Lung microvascular endothelial cell (primary cell): ENCODE data around the gene TMEM218. TPM values are rescaled to one million over a fixed set of nuclear protein-coding genes. Genes with fewer than 3 reads are reported as not detected.

Source experiments
- DNase-seq, 2 donors: peaks; one replicate each; pipeline versions ENCODE4 v3.0.0 to v3.0.0-alpha.2; 2010; ENCODE audit warnings: low read depth in 2 of 2
- total RNA-seq: library from RNA; depleted of rRNA; stranded (reverse); fragments of >200 nt; gene quantifications from 2 replicates; pipeline ENCODE4 v1.2.1, GENCODE V29; 2014

Gene TMEM218
- 14.4 and 17.9 TPM in 2 replicates for total RNA-seq

DNA sequence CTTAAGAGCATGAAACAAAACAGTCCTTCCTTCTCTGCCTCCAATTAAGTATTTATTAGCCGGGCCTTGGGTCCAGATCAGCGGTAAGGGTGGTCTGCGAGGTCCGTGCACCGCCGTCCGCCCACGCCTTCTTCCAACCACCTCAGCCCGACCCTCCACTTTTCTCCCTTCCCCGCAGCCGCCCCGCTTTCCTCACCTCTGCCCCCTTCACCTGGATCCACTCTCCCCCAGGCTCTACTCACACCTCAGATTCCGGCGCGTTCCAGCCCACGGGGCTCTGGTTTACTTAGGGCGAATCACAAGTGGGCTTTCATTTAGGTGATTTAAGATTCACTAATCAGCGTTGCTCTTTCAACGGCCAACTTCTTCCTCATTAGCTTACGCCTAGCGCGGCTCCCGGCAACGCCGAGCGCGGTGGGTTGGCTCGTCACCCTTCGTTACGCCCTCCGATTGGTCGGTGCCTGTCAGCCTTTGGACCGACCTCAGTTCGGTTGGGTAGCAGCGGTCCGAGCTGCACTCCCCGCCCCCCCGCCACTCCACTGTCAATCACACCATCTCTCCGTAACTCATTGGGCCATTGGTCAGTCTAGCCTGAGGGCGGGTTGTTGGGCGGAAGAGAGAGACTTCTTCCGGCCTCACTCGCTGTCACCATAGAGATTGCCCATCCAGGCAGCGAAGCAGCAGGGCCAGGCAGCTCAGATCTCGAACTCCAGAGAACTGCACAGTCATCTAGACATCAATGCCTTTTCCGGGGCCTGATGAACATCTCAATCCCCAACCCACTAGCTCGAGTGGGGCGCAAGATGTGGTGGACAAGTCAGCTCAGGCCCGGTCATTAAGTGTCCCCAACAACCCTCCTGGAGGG lies at the start of gene TMEM218:
TSS of gene TMEM218 (minus strand) at position 284 of the 865 bp plus-strand sequence. CDS start 9,385 bp downstream, outside the sequence.
- peak; percentile 100 for DNase-seq

DNA sequence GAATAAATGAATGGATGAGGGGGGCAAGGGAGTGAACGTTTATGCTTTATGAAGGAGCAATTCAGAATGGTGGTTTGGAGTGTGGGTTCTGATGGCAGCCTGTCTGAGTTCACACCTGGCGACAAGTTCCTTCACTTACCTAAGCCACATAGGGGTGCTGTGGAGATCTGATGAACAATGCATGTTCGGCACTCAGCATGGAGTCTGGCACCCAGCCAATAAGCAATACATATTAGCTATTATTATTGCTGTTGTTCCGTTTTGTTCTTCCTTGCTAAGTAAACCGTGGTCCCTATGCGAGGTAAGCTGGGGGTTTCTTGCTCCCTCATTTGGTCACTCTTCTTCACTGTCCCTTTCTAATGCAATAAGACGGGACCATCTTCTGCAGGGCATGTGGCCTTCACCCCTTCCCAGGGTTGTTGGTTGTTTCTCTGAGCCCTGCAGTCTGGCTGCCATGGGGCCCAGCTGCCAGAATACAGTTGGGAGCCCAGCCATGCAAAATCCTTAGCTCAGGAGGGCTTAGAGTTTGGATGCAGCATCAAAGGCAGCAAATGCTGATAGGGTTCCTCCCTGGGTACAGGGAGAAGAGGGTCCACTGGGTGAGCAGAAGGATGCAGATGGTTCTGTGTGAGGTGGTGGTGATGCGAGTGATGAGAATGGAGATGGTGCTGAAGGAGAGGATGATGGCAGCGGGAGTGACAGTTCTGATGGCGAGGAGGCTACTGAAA lies 46.7 kb upstream of the TMEM218 start:
- DNase-seq: peak in 1 of 2 donors; percentile 4

DNA sequence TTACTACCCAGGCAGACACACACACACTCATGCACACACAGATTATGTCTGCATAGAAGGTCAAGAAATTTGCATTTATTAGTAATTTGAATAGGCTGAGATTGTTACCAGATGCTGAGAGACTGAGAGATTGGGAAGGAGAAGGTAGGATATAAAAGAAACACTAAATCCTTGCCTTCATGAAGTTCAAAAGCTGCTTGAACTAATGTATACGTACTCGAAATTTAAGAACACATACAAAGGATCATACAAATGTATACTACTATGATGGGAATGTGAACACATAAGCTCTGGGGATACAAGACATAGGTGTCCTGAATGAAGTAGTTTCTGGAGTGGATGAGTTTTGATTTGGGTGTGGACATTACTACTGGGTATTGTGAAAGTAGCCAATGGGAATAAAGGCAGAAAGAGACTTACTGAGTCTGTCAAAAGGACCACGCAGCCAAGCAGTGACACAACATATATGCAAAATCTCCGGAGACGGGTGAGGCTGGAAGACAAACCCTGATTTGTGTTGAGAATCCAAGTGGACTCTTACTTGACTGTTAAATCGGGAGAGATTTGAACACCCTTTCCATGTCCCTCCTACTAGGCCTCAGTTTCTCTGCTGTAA lies 45.8 kb upstream of the TMEM218 start:
- DNase-seq: no peak

DNA sequence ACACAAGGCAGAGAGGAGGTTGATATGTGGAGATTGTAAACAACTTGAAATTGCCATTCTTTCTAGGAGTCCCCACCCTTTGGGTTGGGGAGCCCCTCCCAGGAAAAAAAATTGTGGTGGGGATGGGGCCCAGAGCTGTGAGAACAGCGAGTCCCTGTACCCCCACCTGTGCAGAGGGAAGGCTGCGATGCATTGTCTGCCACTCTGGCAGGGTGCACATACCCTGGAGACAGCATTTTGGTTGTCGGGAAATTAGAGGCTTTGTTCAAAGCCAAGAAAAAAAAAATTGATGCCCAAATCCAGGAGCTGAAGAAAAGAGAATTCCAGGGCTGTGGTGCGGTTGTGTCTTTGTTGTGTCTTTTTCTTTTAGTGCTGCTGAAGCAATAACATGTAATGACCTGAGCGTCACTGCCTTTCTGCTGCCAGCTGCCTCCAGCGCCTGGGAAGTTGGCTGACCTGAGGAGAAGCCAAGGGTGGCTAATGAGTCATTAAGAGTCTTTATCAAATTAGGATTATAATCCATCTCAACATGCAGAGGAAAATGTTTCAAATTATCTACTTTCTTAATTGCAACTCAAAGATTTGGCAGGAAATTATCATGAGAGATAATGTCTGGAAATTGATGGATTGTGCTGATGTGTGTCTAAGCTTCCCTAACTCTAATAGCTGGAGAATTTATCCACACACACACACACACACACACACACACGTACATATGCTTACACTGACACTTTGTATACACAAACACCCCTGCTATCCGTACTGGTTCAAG lies 45.1 kb upstream of the TMEM218 start:
- no peak for DNase-seq

DNA sequence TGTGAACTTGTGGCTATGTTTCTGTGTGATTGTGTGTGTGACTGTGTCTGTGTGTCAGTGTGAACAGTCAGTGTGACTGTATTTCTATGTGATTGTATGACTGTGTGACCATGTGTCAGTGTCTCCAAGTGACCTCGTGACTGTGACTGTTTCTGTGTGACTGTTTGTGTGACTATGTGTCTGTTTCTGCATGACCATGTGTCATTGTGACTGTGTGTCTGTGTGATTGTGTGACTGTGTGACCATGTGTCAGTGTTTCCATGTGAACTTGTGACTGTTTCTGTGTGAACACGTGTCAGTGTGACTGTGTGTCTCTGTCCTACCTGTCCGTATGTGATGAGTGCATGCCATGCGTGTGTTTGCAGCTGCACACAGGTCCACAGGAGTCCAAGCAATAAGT lies 44.3 kb upstream of the TMEM218 start:
- no peak for DNase-seq

DNA sequence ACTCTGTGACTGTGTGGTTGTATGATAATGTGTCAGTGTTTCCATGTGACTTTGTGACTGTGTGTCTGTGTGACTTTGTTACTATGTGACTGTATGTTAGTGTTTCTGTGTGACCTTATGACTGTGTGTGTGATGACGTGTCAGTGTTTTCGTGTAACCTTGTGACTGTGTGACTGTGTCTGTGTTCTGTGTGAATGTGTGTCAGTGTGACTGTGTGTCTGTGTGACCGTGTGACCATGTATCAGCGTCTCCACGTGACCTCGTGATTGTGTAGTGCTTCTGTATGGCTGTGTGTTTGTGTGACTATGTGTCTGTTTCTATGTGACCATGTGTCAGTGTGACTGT lies 43.6 kb upstream of the TMEM218 start:
- no peak for DNase-seq

DNA sequence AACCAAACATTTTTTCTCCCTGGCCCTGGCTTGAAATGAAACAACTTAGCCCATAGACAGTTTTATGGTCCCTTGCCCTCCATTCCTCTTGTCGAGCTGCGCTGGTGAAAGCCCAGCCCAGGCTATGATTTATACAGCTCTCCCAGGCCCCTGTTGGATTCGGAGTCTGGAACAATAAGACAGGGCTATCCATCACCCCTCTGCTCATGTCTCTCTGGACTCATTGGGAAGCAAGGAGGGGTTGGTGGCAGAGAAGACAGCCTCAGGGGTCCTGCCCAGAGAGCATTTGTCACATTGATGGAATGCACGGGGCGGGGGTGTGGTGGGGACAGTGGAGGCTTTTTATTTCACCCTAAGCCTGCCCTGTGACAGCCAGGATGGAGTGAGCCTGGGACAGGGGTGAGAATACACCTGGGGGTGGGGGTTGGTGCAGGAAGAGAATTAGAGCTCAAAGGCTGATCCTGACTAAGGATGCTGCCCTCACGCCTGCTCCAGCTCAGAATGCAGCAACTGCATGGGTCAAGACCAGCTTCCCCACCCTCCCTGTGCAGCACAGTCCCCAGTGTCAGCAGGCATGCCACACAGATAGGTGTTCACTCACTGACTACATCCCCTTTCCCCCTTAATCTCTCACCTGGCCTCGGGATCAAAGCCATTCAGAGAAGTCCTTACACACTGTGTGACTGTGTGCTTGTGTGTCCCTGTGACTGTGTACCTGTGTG lies 43.1 kb upstream of the TMEM218 start:
- DNase-seq: no peak

DNA sequence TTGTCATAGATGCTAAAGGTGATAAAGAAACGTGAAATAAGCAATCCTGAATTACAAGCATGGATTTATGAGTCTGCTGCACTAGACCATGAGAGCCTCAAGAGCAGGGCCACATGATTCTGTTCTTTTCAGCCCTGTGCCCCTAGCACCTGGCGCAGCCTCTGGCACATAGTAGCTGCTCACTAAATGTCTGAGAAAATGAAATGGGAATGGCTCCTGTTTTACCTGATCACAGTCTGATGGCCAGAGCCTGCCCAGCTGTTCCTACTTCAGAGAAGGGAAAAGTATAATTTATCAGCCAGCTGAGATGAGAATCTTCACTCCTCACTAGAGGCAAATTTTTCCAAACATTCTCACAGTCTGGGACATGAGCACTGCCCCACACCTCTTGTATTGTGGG lies 42.4 kb upstream of the TMEM218 start:
- no peak for DNase-seq

DNA sequence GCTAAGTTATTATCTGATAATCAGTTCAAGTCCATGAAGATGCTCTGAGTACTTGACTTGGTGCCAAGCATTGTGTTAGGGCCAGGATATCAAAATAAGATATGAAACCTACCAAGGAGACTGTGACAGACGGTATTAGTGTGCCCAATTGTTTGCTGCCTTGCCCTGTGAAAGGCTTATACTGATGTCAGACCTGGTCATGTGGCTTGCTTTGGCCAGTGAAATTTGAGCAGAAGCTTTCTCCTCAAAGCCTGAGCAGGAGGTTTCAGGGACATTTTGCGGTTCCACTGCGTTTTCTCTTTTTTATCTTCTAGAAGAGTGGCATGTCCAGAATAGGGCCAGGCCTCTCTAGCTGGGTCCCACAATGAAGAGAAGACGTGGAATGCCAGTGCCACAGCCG lies 37.3 kb upstream of the TMEM218 start:
- no peak for DNase-seq

DNA sequence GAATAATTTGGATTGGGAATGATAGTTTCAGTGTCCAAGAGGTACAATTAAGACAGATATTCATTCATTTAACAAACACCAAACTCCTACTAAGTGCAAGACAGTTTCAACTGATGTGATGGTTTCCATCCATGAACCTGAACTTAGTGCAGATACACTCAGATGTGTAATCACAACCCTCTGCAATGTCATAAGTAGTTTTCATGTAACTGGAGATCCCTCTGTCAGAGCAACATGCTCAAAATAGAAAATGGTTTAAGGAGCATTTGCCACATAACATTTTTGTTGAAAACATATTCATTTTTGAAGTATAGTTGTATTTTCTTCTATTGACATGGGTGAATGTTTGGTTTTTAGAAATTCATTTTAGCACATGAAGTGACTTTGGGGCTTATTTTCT lies 36.6 kb upstream of the TMEM218 start:
- no peak for DNase-seq

DNA sequence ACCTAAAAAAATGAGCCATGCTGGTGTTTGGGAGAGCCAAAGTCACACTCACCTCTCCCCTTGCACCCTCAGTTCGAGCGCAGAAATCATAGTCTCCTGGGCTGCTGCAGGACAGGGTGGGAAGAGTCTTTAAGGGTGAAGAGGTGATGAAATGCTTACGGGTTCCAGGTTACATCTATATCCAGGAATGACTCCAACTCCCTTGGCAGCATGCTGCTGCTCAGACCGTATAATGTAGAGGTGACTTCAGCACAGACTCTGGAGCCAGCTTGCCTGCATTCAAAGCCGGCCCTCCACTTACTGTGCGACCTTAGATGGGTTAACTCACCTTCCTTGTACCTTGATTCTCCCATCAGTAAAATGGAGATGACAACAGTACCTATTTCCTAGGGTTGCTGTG lies 35.9 kb upstream of the TMEM218 start:
- DNase-seq: no peak

DNA sequence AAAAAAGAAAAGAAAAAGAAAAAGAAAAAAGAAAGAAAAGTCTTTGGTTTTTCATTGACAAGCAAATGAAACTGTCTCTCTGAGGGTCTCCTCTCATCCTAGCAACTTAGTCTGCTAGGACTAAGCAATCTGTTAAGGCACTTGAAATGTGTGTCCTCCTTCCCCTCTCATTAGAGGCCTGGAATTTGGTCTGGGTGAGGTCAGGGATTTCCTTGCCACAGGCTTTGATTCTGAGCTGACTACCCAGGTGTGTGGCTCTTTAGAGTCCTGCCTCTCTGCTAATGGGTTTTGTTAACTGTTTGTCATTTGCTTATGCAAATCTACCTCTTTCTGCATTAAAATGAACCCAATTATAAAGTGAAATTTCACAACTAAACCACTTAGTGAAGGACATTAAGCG lies 34.8 kb upstream of the TMEM218 start:
- no peak for DNase-seq

DNA sequence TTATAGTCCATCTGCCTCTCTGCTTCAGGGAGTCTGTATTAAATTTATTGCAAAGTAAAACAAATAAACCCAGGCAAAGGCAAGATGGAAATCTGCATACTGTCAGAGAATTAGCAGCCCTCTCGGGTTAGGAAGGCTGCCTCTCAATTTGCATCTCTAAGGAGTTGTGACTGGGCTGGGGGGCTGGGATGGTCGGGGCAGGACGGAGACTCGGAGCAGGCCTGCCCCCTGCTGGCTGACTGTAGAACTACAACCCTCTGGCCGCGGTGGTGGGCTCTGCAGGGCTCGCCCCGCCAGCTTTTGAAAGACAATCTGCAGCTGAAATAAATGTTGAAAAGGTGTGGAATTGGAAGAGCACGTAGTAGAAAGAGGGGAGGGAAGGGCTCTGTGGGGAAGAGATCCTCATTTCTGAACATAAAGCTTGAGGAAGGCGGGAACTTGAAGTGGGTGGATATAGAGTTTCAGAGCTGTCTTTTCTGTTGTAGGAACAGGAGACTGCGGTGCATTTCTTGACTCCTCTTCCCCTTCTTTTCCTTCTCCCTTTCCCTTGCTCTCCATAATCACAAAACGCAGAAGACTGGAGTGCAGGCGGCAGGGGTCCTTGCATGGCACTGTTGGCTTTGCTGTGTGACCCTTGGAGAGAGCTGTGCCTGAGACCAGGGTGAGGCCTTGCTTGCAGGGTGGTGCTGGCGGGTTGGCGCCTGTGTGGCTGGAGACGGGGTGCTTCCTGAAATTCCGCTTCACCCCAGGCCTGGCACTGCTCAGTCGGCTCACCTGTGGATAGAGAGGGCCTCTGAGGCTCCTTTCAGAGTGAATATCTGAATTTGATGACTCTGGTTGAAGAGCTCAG lies 30.5 kb upstream of the TMEM218 start:
- DNase-seq: peak; percentile 22 to 44

DNA sequence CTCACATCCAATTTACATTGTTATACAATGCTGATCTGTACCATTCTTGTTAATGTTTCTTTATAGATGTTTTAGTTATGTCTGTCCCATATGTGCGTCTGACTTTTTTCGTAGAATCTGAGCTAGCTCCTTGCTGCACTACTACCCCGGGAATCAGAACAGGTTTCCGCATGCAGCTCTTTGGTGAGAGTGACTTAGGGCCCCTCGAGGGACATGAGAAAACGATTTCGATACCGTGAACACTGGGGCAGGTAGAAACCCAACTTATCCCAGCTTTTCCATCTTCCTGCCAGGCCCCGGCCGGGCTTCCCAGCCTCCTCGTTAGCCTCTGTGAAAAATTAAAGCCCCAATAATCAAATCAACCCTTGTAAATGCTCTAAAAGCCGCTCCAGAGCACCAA lies 29.8 kb upstream of the TMEM218 start:
- DNase-seq: no peak

DNA sequence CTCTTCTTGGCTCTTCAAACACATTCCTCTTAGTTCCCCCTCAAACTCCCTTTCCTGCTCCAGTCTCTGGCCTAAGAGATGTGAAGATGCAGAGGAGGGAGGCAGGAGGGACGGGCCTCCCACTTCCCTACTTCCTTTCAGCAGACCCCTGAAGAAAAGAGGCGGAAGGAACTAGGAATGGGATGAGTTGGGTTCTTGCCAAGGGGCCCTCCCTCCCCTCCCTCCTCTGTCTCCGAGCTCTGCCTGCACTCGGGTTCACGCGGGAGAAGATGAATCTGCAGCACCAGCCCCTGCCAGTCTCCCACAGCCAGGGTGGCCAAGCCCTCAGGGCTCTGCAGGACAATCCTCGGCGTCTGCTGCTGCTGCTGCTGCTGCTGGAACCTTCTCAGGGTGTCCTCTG lies 28.8 kb upstream of the TMEM218 start:
- DNase-seq: no peak

DNA sequence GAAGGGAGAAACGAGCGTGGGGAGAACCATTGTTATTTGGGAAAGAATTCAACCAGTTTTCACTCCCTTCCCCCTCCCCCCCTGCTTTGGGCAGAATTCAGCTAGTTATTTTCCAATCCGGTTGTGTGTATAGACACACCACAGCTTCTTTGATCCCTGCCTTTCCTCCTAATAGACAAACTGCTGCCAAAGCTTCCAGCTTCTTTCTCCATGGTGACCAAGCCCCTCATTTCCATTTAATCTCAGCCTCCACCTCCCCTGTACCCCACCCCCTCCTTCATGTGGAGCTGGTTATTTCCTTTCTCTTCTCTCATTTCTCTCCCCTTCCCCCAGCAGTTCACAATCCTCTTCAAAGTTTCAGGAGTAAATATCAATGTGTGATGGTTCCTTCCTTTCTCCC lies 28.4 kb upstream of the TMEM218 start:
- no peak for DNase-seq

DNA sequence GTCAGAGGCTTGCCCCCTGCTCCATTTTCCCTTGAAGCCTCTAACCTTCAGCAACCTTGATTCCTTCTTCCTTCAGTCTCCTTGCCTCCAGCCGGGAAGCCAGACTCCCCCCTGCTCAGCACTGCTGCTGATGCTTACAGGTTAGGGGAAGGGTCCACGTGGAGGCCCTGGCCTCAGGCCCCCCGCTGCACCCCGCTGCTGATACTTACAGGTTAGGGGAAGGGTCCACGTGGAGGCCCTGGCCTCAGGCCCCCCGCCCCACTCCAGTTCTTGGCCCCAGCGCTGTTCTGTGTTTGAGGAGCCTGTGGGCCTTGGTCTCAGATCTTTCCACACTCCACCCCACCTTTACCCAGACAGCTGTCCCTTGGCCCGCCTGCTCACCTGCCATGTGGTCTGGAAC lies 27.5 kb upstream of the TMEM218 start:
- no peak for DNase-seq

DNA sequence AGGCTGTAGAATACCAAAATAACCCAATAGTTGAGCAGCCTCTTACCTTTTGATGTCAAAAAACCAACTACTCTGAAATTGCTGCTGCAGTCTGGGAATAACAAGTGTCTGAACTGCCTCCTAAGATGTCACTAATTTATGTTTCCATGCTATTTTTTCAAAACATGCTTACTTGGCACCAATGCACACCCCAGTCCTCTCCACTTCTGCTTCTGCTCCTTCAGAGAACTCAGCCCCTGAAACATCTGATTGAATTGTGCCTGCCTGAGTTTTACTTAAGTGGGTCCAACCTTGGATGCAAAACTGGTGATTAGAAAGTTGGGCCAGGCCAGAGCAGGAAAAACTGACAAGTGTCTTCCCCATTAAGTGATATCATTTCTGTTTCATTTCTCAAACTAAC lies 24.6 kb upstream of the TMEM218 start:
- no peak for DNase-seq

DNA sequence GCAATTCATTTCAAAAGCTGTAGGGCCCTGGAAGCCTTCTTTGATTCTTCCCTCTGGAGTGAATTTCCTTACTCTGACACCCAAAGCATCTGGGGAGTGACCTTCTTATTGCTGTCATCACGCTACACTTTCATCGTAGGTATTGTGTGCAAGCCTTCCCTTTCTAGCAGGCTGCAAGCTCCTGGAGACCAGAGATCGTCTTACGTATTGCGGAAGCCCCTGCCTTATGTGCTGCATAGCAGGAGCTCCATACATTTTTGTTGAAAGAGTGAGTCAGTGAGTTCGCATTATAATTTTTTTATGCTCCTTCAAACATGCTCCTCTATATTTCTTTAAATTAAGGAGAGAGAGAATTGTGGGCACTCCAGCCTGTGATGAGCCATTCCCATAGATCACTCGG lies 21.2 kb upstream of the TMEM218 start:
- no peak for DNase-seq

DNA sequence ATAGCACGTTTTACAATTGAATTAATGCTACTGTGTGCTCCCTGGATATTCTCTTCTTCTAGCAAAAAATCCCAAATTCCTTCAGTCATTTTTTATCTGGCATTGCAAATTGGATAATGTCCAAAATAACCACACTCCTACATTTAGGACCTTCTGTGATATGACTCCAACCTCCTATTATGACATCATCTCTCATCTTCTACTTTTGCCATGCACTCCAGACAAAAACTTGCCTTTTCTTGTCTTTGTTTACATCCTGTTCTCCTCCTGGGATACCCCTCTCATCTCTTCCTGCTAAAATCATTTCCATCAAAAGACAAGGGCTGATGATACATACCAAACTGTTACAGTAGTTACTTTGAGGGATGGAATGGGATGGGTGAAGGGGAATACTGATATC lies 20.6 kb upstream of the TMEM218 start:
- DNase-seq: no peak
